ENCODE data around the gene FRRS1.

GRCh38 chr1:99751877-99752504 is 14.4 kb downstream of the FRRS1 start:
- TF ChIP-seq EZH2 (IDR thresholded peaks at IDR 0.05) (no peak), POLR2AphosphoS5 (IDR thresholded peaks at IDR 0.05; ENCODE audit: borderline replicate concordance, low read depth, low read length) (no peak), FOXP2 (optimal IDR thresholded peaks at IDR 0.05; ENCODE audit: control extremely low read depth, extremely low read length, insufficient read depth) (no peak)
